Upper lobe of left lung (tissue), 4 donors: ENCODE results near the gene GNG7.

Source experiments
- EP300 ChIP-seq, 4 donors: sonication (generic); formaldehyde crosslinking; IDR thresholded peaks; one replicate each; pipeline ENCODE4 v1.5.1; 2017; ENCODE audit warnings: antibody characterized with exemption in 4 of 4, control low read depth in 2 of 4
- POLR2A ChIP-seq, 4 donors: fragments of 450-650 bp; IDR thresholded peaks; one replicate each; pipeline ENCODE4 v1.5.1; 2016 to 2017; ENCODE audit warnings: antibody characterized with exemption in 4 of 4, mild to moderate bottlenecking in 2 of 4
- TF ChIP-seq, protein P1 (sequence below), 6 experiments: fragments of 450-650 bp in 4 of 6; fragments of 200-600 bp in 2 of 6; sonication (generic) in 2 of 6; IDR thresholded peaks; one replicate each; pipeline ENCODE4 v1.5.1; 2016 to 2019; ENCODE audit warnings: antibody characterized with exemption in 6 of 6

DNA sequence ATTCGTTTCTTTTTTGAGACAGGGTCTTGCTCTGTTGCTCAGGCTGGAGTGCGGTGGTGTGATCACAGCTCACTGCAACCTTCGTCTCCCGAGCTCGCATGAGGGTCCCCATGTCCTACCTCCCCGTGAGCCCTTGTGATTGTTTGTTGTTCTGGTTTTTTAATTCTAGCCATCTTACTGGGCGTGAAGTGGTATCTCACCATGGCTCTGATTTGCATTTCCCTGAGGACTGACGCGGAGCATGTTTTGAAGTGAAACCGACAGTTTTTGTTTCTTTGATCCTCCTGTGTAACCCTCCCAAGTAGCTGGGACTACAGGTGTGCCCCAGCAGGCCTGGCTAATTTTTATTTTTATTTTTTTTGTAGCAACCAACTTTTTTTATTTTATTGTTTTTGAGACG is 21.7 kb downstream of the GNG7 start:
- TF ChIP-seq, protein P1, sequence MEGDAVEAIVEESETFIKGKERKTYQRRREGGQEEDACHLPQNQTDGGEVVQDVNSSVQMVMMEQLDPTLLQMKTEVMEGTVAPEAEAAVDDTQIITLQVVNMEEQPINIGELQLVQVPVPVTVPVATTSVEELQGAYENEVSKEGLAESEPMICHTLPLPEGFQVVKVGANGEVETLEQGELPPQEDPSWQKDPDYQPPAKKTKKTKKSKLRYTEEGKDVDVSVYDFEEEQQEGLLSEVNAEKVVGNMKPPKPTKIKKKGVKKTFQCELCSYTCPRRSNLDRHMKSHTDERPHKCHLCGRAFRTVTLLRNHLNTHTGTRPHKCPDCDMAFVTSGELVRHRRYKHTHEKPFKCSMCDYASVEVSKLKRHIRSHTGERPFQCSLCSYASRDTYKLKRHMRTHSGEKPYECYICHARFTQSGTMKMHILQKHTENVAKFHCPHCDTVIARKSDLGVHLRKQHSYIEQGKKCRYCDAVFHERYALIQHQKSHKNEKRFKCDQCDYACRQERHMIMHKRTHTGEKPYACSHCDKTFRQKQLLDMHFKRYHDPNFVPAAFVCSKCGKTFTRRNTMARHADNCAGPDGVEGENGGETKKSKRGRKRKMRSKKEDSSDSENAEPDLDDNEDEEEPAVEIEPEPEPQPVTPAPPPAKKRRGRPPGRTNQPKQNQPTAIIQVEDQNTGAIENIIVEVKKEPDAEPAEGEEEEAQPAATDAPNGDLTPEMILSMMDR (IDR thresholded peaks at IDR 0.05), result no peak
- no peak for TF ChIP-seq EP300 (IDR thresholded peaks at IDR 0.05)
- no peak for TF ChIP-seq POLR2A (IDR thresholded peaks at IDR 0.05)
